Glutamatergic neuron (in vitro differentiated cells): ENCODE results near the gene TNFRSF4. TPM values are rescaled to one million over a fixed set of nuclear protein-coding genes. Genes with fewer than 3 reads are reported as not detected.

Experiments
- DNase-seq: peaks from one replicate; pipeline ENCODE4 v3.0.0; 2022
- H3K27ac Mint-ChIP-seq: one replicate; pipeline ENCODE4 v1.8.0; 2020; ENCODE audit warnings: mild to moderate bottlenecking, mixed read lengths, inconsistent platforms; ENCODE audit not compliant: unreplicated experiment
- H3K27me3 Mint-ChIP-seq: one replicate; pipeline ENCODE4 v1.8.0; 2020; ENCODE audit warnings: mild to moderate bottlenecking, moderate library complexity, mixed read lengths, inconsistent platforms; ENCODE audit not compliant: unreplicated experiment
- H3K36me3 Mint-ChIP-seq: one replicate; pipeline ENCODE4 v1.8.0; 2020; ENCODE audit warnings: mild to moderate bottlenecking, mixed read lengths, inconsistent platforms; ENCODE audit not compliant: unreplicated experiment
- H3K4me1 Mint-ChIP-seq: one replicate; pipeline ENCODE4 v1.8.0; 2020; ENCODE audit warnings: mild to moderate bottlenecking, low read depth, mixed read lengths, inconsistent platforms; ENCODE audit not compliant: unreplicated experiment
- H3K4me3 Mint-ChIP-seq: one replicate; pipeline ENCODE4 v1.8.0; 2020; ENCODE audit warnings: mild to moderate bottlenecking, mixed read lengths, inconsistent platforms; ENCODE audit not compliant: unreplicated experiment
- H3K9me3 Mint-ChIP-seq: one replicate; pipeline ENCODE4 v1.8.0; 2020; ENCODE audit warnings: mild to moderate bottlenecking, moderate library complexity, mixed read lengths, inconsistent platforms; ENCODE audit not compliant: unreplicated experiment
- CTCF ChIP-seq: fragments of 200-600 bp; sonication (generic); IDR thresholded peaks from one replicate; pipeline ENCODE4 v1.5.0; 2021; ENCODE audit not compliant: partially characterized antibody, unreplicated experiment
- total RNA-seq: library from RNA; stranded (reverse); fragmentation: NEBNext Ultra II Directional; extraction: Animal tissue kit (Norgen Biotek cat#: 25700); gene quantifications from one replicate; pipeline ENCODE4 v1.2.1, GENCODE V29; 2021; ENCODE audit not compliant: unreplicated experiment

Gene TNFRSF4
- total RNA-seq, 1 donor from 2014 or later, result 0.29 TPM

GRCh38 chr1:1167841-1168450, 46.0 kb downstream of the TNFRSF4 start:
- Mint-ChIP-seq H3K4me3 (no peak overlapping the region), H3K27ac (no peak overlapping the region), H3K27me3 (peaks cover 33% of the 10 kb centered on the region), H3K4me1 (peaks cover 4% of the 10 kb centered on the region), H3K36me3 (no peaks in the 10 kb centered on the region), H3K9me3 (peaks cover 28% of the 10 kb centered on the region)
- no peak for TF ChIP-seq CTCF
- peak; percentile 47 for DNase-seq

- no peak overlapping the region for H3K27ac Mint-ChIP-seq
- TF ChIP-seq CTCF, result no peak
- H3K4me1 Mint-ChIP-seq, result peaks cover 4% of the 10 kb centered on the region
- peak; percentile 47 for DNase-seq
- H3K27me3 Mint-ChIP-seq, result peaks cover 33% of the 10 kb centered on the region
- no peaks in the 10 kb centered on the region for H3K36me3 Mint-ChIP-seq
- H3K9me3 Mint-ChIP-seq, result peaks cover 28% of the 10 kb centered on the region
- no peak overlapping the region for H3K4me3 Mint-ChIP-seq
These were observed 46.5 kb downstream of the TNFRSF4 start for GRCh38 chr1:1167398-1167821.

- H3K27me3 Mint-ChIP-seq, result peaks cover 29% of the 10 kb centered on the region
- H3K36me3 Mint-ChIP-seq, result no peaks in the 10 kb centered on the region
- H3K4me3 Mint-ChIP-seq, result no peak overlapping the region
- no peak for TF ChIP-seq CTCF
- no peak overlapping the region for H3K27ac Mint-ChIP-seq
- DNase-seq, result peak; percentile 57
- peaks cover 4% of the 10 kb centered on the region for H3K4me1 Mint-ChIP-seq
- peaks cover 25% of the 10 kb centered on the region for H3K9me3 Mint-ChIP-seq
These were observed 47.1 kb downstream of the TNFRSF4 start for GRCh38 chr1:1166642-1167397.

GRCh38 chr1:1165900-1166421, 48.0 kb downstream of the TNFRSF4 start:
- peak; percentile 52 for DNase-seq
- no peak overlapping the region for H3K4me3 Mint-ChIP-seq
- no peak for TF ChIP-seq CTCF
- H3K4me1 Mint-ChIP-seq, result peaks cover 4% of the 10 kb centered on the region
- peak overlapping the region; percentile 82 for H3K27ac Mint-ChIP-seq
- H3K9me3 Mint-ChIP-seq, result peaks cover 32% of the 10 kb centered on the region
- H3K36me3 Mint-ChIP-seq, result no peaks in the 10 kb centered on the region
- H3K27me3 Mint-ChIP-seq, result peaks cover 35% of the 10 kb centered on the region

- peaks cover 38% of the 10 kb centered on the region for H3K27me3 Mint-ChIP-seq
- DNase-seq, result peak; percentile 29
- H3K9me3 Mint-ChIP-seq, result peaks cover 35% of the 10 kb centered on the region
- no peak for TF ChIP-seq CTCF
- no peak overlapping the region for H3K4me3 Mint-ChIP-seq
- H3K4me1 Mint-ChIP-seq, result peaks cover 4% of the 10 kb centered on the region
- no peaks in the 10 kb centered on the region for H3K36me3 Mint-ChIP-seq
- H3K27ac Mint-ChIP-seq, result peak overlapping the region; percentile 82
These were observed 48.5 kb downstream of the TNFRSF4 start for GRCh38 chr1:1165485-1165884.
